Neural cell (in vitro differentiated cells): Measurements from ENCODE around the gene MOB2.

Experiments used
- CTCF ChIP-seq: fragments of 450-650 bp; IDR thresholded peaks from 2 replicates; pipeline ENCODE4 v1.5.1; 2014; ENCODE audit warnings: antibody characterized with exemption, mild to moderate bottlenecking, moderate library complexity; ENCODE audit not compliant: poor library complexity, severe bottlenecking
- EP300 ChIP-seq: fragments of 450-650 bp; conservative IDR thresholded peaks from 2 replicates; pipeline ENCODE4 v1.6.1; 2014; ENCODE audit warnings: antibody characterized with exemption, mild to moderate bottlenecking, moderate library complexity; ENCODE audit not compliant: poor library complexity, severe bottlenecking
- EZH2 ChIP-seq: fragments of 200-600, 300-800 bp; shearing (Covaris generic), sonication (generic); IDR thresholded peaks from 2 replicates; pipeline ENCODE4 v1.6.1; 2014; ENCODE audit warnings: antibody characterized with exemption, low read length, borderline replicate concordance, mild to moderate bottlenecking; ENCODE audit not compliant: insufficient read depth, poor library complexity, severe bottlenecking
- MXI1 ChIP-seq: fragments of 450-650 bp; conservative IDR thresholded peaks from 2 replicates; pipeline ENCODE4 v1.6.1; 2014; ENCODE audit warnings: antibody characterized with exemption, mild to moderate bottlenecking; ENCODE audit not compliant: poor library complexity, severe bottlenecking
- POLR2AphosphoS5 ChIP-seq: IDR thresholded peaks from 2 replicates; pipeline ENCODE4 v1.6.1; 2012
- SMC3 ChIP-seq: fragments of 450-650 bp; conservative IDR thresholded peaks from 2 replicates; pipeline ENCODE4 v1.6.1; 2014; ENCODE audit warnings: antibody characterized with exemption, mild to moderate bottlenecking, moderate library complexity; ENCODE audit not compliant: poor library complexity

- TF ChIP-seq MXI1 (no peak), CTCF (no peak), EP300 (no peak), SMC3 (no peak), POLR2AphosphoS5 (no peak), EZH2 (no peak)
Observed at GRCh38 chr11:1473011-1473628, 13.5 kb downstream of the MOB2 start.
